Posterior vena cava (tissue), 2 donors: ENCODE results near the gene TCERG1L. TPM values are rescaled to one million over a fixed set of nuclear protein-coding genes. Genes with fewer than 3 reads are reported as not detected.
"Not testable (repeated sequence)": the region's sequence is repeated elsewhere in the genome, so short reads cannot be mapped to it uniquely, and the experiment has no call there.

Experiments used
- DNase-seq: peaks from one replicate; pipeline ENCODE4 v3.0.0-alpha.2; 2020; ENCODE audit warnings: low spot score
- intact Hi-C, 2 donors: fragments of 100-400 bp; cut with DNase I; formaldehyde crosslinking; loops; one replicate each; pipeline versions ENCODE4 v1.14.1 to v1.14.2; 2022 to 2023
- total RNA-seq, 2 donors: library from RNA; stranded (reverse); fragmentation: NEBNext Ultra II Directional; extraction: Animal tissue kit (Norgen Biotek cat#: 25700); gene quantifications; one replicate each; pipeline ENCODE4 v1.2.1, GENCODE V29; 2021
- donor health status: DM: yes; HTN: yes; CAD: no.
- donor health status: DM: yes; HTN: yes; CAD: no.

TCERG1L gene
- total RNA-seq, 2 donors from 2014 or later, result not detected

DNA sequence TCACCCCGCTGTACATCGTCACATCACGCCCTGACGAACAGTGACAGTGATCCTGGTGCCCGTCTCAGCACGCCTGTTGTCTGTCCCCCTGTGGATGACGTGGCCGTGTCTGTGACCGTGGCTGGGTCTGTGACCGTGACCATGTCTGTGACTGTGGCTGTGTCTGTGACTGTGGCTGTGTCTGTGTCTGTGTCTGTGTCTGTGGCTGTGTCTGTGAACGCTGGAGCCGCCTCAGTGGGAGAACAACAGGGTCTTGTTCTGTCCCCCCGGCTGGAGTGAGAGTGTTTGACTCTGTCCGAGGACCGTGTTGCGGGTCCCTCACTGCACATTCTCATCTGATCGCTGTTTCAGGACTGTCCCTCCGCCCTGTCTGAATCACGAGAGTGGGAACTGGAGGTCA is 202.2 kb downstream of the TCERG1L start:
- intact Hi-C loops, result no loop called here
- no peak for DNase-seq

DNA sequence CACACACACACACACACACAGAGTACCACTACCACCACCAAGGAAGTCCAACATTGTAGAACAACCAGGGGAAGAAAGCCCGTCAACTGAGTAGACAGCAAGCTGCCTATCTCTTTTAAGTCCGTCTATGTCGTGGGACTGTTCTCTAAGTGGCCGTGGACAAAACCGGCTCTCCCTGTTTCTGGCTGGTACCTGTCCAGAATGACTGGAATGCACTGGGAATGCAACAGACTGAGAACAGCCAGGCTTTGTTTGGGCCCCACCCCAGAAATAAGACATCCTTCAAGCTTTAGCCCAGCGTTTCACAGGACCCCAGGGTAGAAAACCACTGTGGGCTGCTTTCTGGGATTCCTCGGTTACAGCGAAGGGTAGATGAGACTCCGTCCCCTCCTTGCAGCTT is 203.6 kb downstream of the TCERG1L start:
- DNase-seq, result no peak
- intact Hi-C loops, result no loop called here

GRCh38 chr10:131102676-131103075 is 208.8 kb downstream of the TCERG1L start:
- intact Hi-C loops, result no loop called here
- no peak for DNase-seq

GRCh38 chr10:131102147-131102546 is 209.4 kb downstream of the TCERG1L start:
- intact Hi-C loops, result no loop called here
- no peak for DNase-seq

DNA sequence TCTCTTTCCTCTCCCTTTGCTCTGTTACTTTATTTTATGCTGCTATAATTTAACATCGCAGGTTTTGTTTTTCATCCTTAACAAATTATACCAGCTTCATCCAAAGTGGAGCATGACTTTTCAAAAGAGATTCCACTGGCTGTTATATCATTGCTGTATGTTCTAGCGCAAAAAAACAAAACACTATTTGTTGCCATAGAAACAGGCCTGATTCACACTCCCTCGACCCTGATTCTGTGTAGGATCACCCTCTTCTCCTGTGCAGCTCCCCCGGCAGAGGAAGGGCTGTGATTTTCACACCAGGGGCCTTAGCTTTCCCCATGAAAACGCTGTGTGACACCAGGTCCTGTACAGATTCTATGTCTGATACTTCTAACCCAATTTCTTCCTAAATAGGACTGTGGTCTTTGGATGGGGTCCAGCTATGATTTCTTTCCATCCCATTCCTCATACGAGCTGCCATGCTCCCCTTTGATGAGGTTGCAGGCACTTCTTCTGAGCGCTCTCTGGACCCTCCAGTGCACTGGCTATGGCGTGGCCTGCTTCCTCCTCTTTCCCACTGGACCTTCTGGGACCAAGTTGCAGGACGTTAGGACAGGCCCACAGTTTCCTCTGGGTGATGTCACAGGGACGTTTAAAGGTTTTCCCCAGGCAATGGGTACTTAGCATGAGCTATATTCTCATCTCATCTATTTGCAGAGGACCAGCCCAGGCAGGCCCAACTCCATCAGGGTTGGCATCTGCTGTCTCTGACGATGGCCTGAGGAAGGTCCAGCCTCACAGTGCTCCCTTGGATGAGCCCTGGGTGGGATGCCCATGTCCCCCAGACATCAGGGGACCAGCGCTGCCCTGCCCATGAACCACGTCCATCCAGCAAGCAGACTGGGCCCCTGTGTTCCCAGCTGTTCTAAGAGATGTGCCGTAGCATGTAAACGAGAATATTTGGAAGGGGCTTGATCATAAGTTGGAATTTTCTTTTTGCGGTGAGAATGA is 210.8 kb downstream of the TCERG1L start:
- DNase-seq, intact Hi-C loops: not testable (repeated sequence)

- DNase-seq, result no peak
- intact Hi-C loops, result no loop called here
Measured at GRCh38 chr10:131099028-131099726, 212.3 kb downstream of the TCERG1L start.

- no peak for DNase-seq
- intact Hi-C loops, result no loop called here
Measured at GRCh38 chr10:131098416-131098952, 213.0 kb downstream of the TCERG1L start.

- intact Hi-C loops, result no loop called here
- DNase-seq, result no peak
Measured at GRCh38 chr10:131096031-131096430, 215.5 kb downstream of the TCERG1L start.

DNA sequence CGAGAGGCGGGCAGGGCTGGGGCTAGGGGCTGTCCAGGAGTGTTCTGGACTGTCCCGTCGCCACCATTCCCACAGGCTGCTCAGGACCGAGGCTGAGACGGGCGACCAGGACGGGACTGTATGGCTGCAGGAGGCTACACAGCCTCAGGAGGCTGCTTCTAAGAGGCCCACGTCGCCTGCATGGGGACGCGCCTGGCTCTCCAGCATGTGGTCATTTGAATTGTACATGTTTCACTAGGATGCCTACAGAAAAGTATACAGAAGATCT is 216.3 kb downstream of the TCERG1L start:
- intact Hi-C loops, result no loop called here
- no peak for DNase-seq

GRCh38 chr10:131094527-131095312 is 216.8 kb downstream of the TCERG1L start:
- intact Hi-C loops, result no loop called here
- DNase-seq, result no peak

DNA sequence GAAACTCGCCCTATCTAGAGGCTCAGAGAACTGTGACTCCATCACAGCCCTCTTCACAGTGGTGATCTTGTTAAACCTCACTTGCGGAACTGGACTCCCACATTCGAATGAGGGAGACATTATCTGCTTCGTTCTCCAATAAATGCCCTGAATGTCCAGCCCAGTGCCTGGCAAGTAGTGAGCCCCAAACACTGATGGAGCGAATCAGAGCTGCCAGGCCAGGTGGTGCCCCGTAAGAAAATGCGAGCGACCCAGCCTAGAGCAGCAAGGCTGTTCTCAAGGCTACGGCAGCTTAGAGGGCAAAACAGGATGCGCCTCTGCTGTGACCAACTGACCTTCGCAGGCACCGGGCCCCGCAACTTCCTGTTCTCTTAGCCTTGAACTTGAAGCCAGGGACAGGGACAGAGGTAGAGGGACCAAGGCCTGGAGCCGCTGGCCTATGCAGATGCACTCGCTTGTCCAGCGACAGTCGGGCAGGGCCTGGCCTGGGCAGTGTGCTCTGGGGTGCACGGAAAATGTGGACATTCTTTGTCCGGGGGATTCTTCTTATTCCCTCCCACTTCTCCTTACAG is 217.6 kb downstream of the TCERG1L start:
- no peak for DNase-seq
- intact Hi-C loops, result no loop called here

- DNase-seq, result no peak
- intact Hi-C loops, result no loop called here
Measured at GRCh38 chr10:131093346-131093745, 218.2 kb downstream of the TCERG1L start.

DNA sequence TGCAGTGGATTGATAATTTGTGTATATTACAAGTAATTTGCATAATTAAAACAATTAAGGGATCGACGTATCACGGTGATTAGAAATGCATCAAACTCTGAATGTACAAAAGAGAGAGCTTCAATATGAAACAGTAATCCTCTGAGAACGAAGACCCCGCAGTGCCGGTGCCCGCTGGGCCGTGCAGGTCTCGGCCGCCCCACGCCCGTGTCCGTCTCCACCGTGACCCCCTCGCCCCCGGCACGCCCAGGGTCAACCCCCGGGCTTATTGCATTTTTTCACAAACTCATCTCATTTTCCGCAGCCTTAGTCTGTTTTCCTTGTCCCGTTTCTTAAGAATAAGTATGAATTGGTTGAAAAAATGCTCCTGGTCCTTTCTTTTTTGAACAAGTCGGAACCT is 218.6 kb downstream of the TCERG1L start:
- DNase-seq, result no peak
- intact Hi-C loops, result no loop called here

- DNase-seq, result no peak
- intact Hi-C loops, result no loop called here
Measured at GRCh38 chr10:131092386-131092785, 219.1 kb downstream of the TCERG1L start.

GRCh38 chr10:131091682-131092081 is 219.8 kb downstream of the TCERG1L start:
- DNase-seq, result no peak
- intact Hi-C loops, result no loop called here

- intact Hi-C loops, result no loop called here
- DNase-seq, result no peak
Measured at GRCh38 chr10:131090761-131091661, 220.5 kb downstream of the TCERG1L start.

GRCh38 chr10:131089861-131090260 is 221.7 kb downstream of the TCERG1L start:
- intact Hi-C loops, result no loop called here
- no peak for DNase-seq

DNA sequence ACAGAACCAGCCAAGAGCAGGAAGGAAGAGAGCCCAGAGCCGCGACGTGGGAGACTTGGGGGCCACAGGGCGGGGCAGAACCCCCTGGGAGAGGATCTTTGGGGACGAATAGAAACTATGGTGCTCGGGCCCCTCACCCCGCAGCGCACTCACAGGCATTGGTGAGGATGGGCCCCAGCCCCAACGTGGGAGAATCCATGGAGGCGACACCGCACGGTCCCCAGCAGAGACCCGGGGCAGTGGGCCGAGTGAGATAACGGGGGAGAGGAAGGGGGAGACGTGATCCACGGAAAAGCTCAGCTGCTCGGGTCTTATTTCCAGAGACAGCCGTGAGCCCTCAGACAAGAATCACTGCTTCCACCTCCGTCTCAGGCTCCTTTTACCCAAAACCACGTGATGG is 222.4 kb downstream of the TCERG1L start:
- intact Hi-C loops, result no loop called here
- DNase-seq, result peak; percentile 45
